ENCODE data around the gene INPP5B. TPM values are rescaled to one million over a fixed set of nuclear protein-coding genes. Genes with fewer than 3 reads are reported as not detected.

Gene INPP5B
- total RNA-seq, 1 experiment from 2014 or later: 18.8 TPM

GRCh38 chr1:37926038-37926924, 20.6 kb downstream of the INPP5B start:
- intact Hi-C loops (cut with micrococcal nuclease; ENCODE audit: unreplicated experiment): no loop called here
- no peak overlapping the region for H3K4me3 ChIP-seq (ENCODE audit: low read depth, low read length)
- Mint-ChIP-seq H3K4me3 (ENCODE audit: unreplicated experiment) (no peak overlapping the region), H3K27ac (ENCODE audit: unreplicated experiment) (no peak overlapping the region), H3K9me3 (ENCODE audit: unreplicated experiment) (no peaks in the 10 kb centered on the region), H3K27me3 (ENCODE audit: insufficient read depth, unreplicated experiment) (no peaks in the 10 kb centered on the region), H3K36me3 (ENCODE audit: insufficient read depth, unreplicated experiment) (peaks cover 8% of the 10 kb centered on the region), H3K4me1 (ENCODE audit: low read depth, unreplicated experiment) (no peaks in the 10 kb centered on the region)
- no TSS peak for BruUV-seq (replicated peaks)
- no peaks in the 10 kb centered on the region for H3K36me3 ChIP-seq (ENCODE audit: control insufficient read depth, insufficient read depth, low read length)
- H3K4me1 ChIP-seq: no peaks in the 10 kb centered on the region; the same call in 1 of the 2 replicates
- no peak for DNase-seq
- H3K9me3 ChIP-seq: no peaks in the 10 kb centered on the region
- POLR2A ChIA-PET: no interaction called here
- no peaks in the 10 kb centered on the region for H3K27me3 ChIP-seq (replicated peaks; ENCODE audit: control insufficient read depth, insufficient read depth, low read length)
- no peak for TF ChIP-seq CTCF (IDR thresholded peaks at IDR 0.05; ENCODE audit: insufficient read depth in 1 of 2, low read depth in 1 of 2, low read length in 1 of 2, severe bottlenecking in 1 of 2, unreplicated experiment in 1 of 2)
- CTCF ChIA-PET: no interaction called here

- POLR2A ChIA-PET: no interaction called here
- H3K27ac Mint-ChIP-seq (ENCODE audit: unreplicated experiment): no peak overlapping the region
- peaks cover 3% of the 10 kb centered on the region for H3K36me3 Mint-ChIP-seq (ENCODE audit: insufficient read depth, unreplicated experiment)
- Histone ChIP-seq H3K36me3 (ENCODE audit: control insufficient read depth, insufficient read depth, low read length) (no peaks in the 10 kb centered on the region), H3K4me3 (ENCODE audit: low read depth, low read length) (no peak overlapping the region), H3K9me3 (no peaks in the 10 kb centered on the region), H3K27me3 (replicated peaks; ENCODE audit: control insufficient read depth, insufficient read depth, low read length) (no peaks in the 10 kb centered on the region), H3K4me1 (no peaks in the 10 kb centered on the region)
- CTCF ChIA-PET: no interaction called here
- DNase-seq: no peak
- no peaks in the 10 kb centered on the region for H3K9me3 Mint-ChIP-seq (ENCODE audit: unreplicated experiment)
- no peak for TF ChIP-seq CTCF (IDR thresholded peaks at IDR 0.05; ENCODE audit: insufficient read depth in 1 of 2, low read depth in 1 of 2, low read length in 1 of 2, severe bottlenecking in 1 of 2, unreplicated experiment in 1 of 2)
- no TSS peak for BruUV-seq (replicated peaks)
- H3K27me3 Mint-ChIP-seq (ENCODE audit: insufficient read depth, unreplicated experiment): no peaks in the 10 kb centered on the region
- no peaks in the 10 kb centered on the region for H3K4me1 Mint-ChIP-seq (ENCODE audit: low read depth, unreplicated experiment)
- no peak overlapping the region for H3K4me3 Mint-ChIP-seq (ENCODE audit: unreplicated experiment)
- intact Hi-C loops (cut with micrococcal nuclease; ENCODE audit: unreplicated experiment): no loop called here
Observed at GRCh38 chr1:37925316-37925715, 21.5 kb downstream of the INPP5B start.

GRCh38 chr1:37923551-37923889, 23.3 kb downstream of the INPP5B start:
- POLR2A ChIA-PET: no interaction called here
- no TSS peak for BruUV-seq (replicated peaks)
- CTCF ChIA-PET: no interaction called here
- no peaks in the 10 kb centered on the region for H3K9me3 ChIP-seq
- Mint-ChIP-seq H3K4me1 (ENCODE audit: low read depth, unreplicated experiment) (no peaks in the 10 kb centered on the region), H3K36me3 (ENCODE audit: insufficient read depth, unreplicated experiment) (no peaks in the 10 kb centered on the region), H3K27me3 (ENCODE audit: insufficient read depth, unreplicated experiment) (no peaks in the 10 kb centered on the region), H3K9me3 (ENCODE audit: unreplicated experiment) (no peaks in the 10 kb centered on the region), H3K4me3 (ENCODE audit: unreplicated experiment) (no peak overlapping the region), H3K27ac (ENCODE audit: unreplicated experiment) (no peak overlapping the region)
- no peak for TF ChIP-seq CTCF (IDR thresholded peaks at IDR 0.05; ENCODE audit: insufficient read depth in 1 of 2, low read depth in 1 of 2, low read length in 1 of 2, severe bottlenecking in 1 of 2, unreplicated experiment in 1 of 2)
- no peaks in the 10 kb centered on the region for H3K27me3 ChIP-seq (replicated peaks; ENCODE audit: control insufficient read depth, insufficient read depth, low read length)
- intact Hi-C loops (cut with micrococcal nuclease; ENCODE audit: unreplicated experiment): no loop called here
- no peaks in the 10 kb centered on the region for H3K36me3 ChIP-seq (ENCODE audit: control insufficient read depth, insufficient read depth, low read length)
- no peaks in the 10 kb centered on the region for H3K4me1 ChIP-seq
- no peak for DNase-seq
- no peak overlapping the region for H3K4me3 ChIP-seq (ENCODE audit: low read depth, low read length)
